Mesenchymal stem cell (in vitro differentiated cells and primary cell): ENCODE results near the gene EGFLAM.
A peak's percentile ranks its signal among the peaks of the same experiment; 100 is the strongest.

Experiments used
- DNase-seq: peaks from one replicate; pipeline ENCODE4 v3.0.0-alpha.2; 2013
- H2AFZ ChIP-seq: one replicate; pipeline ENCODE4 v1.6.1; 2013; ENCODE audit warnings: low read depth, mild to moderate bottlenecking, control low read depth, inconsistent platforms, low read length, moderate library complexity
- H2AK5ac ChIP-seq: 2 replicates; pipeline ENCODE4 v1.6.1; 2013; ENCODE audit warnings: low read length, moderate library complexity, mild to moderate bottlenecking, inconsistent platforms; ENCODE audit not compliant: severe bottlenecking
- H2BK120ac ChIP-seq: one replicate; pipeline ENCODE4 v1.6.1; 2013; ENCODE audit warnings: low read depth, mild to moderate bottlenecking, inconsistent platforms, low read length, moderate library complexity
- H2BK12ac ChIP-seq, 2 experiments: one replicate each; pipeline ENCODE4 v1.6.1; 2013; ENCODE audit warnings: inconsistent platforms in 2 of 2, low read length in 2 of 2, mild to moderate bottlenecking in 2 of 2, moderate library complexity in 2 of 2, control low read depth in 1 of 2
- H2BK15ac ChIP-seq: one replicate; pipeline ENCODE4 v1.6.1; 2013; ENCODE audit warnings: mild to moderate bottlenecking, low read depth, inconsistent platforms; ENCODE audit not compliant: poor library complexity, severe bottlenecking
- H2BK5ac ChIP-seq: 2 replicates; pipeline ENCODE4 v1.6.1; 2013; ENCODE audit warnings: low read depth, mild to moderate bottlenecking, low read length, control low read depth, inconsistent platforms; ENCODE audit not compliant: poor library complexity, severe bottlenecking
- H3K14ac ChIP-seq, 2 experiments: one replicate each; pipeline ENCODE4 v1.6.1; 2013; ENCODE audit warnings: inconsistent platforms in 2 of 2, low read length in 2 of 2, control low read depth in 1 of 2, mild to moderate bottlenecking in 1 of 2, moderate library complexity in 1 of 2
- H3K18ac ChIP-seq, 2 experiments: one replicate each; pipeline ENCODE4 v1.6.1; 2013; ENCODE audit warnings: inconsistent platforms in 2 of 2, low read length in 2 of 2, control low read depth in 1 of 2, low read depth in 1 of 2, mild to moderate bottlenecking in 1 of 2
- H3K23ac ChIP-seq, 2 experiments: one replicate each; pipeline ENCODE4 v1.6.1; 2013; ENCODE audit warnings: inconsistent platforms in 2 of 2, low read length in 2 of 2, mild to moderate bottlenecking in 2 of 2, moderate library complexity in 2 of 2, control low read depth in 1 of 2
- H3K27ac ChIP-seq: 2 replicates; pipeline ENCODE4 v1.5.1; 2013; ENCODE audit warnings: mild to moderate bottlenecking, moderate library complexity, low read length, control low read depth, inconsistent platforms; ENCODE audit not compliant: poor library complexity, severe bottlenecking
- H3K27me3 ChIP-seq, 2 experiments: 2 replicates each; pipeline versions ENCODE4 v1.6.1 to v1.7.0; 2013; ENCODE audit warnings: low read length in 2 of 2, mild to moderate bottlenecking in 2 of 2, moderate library complexity in 2 of 2, control low read depth in 1 of 2, inconsistent platforms in 1 of 2; ENCODE audit not compliant: control insufficient read depth in 1 of 2, insufficient read depth in 1 of 2
- H3K36me3 ChIP-seq, 2 experiments: 2 replicates each; pipeline versions ENCODE4 v1.6.1 to v1.7.0; 2013; ENCODE audit warnings: low read length in 2 of 2, control low read depth in 1 of 2, inconsistent platforms in 1 of 2, low read depth in 1 of 2, mild to moderate bottlenecking in 1 of 2; ENCODE audit not compliant: insufficient read depth in 2 of 2, control insufficient read depth in 1 of 2
- H3K4ac ChIP-seq, 2 experiments: one replicate each; pipeline ENCODE4 v1.6.1; 2013; ENCODE audit warnings: inconsistent platforms in 2 of 2, low read length in 2 of 2, mild to moderate bottlenecking in 2 of 2, moderate library complexity in 2 of 2, control low read depth in 1 of 2, low read depth in 1 of 2
- H3K4me1 ChIP-seq: 2 replicates; pipeline ENCODE4 v1.6.1; 2013; ENCODE audit warnings: low read depth, low read length, control low read depth; ENCODE audit not compliant: control insufficient read depth, insufficient read depth
- H3K4me2 ChIP-seq: 2 replicates; pipeline ENCODE4 v1.6.1; 2013; ENCODE audit warnings: low read length, mild to moderate bottlenecking, inconsistent platforms; ENCODE audit not compliant: poor library complexity, severe bottlenecking
- H3K4me3 ChIP-seq, 2 experiments: 2 replicates each; pipeline versions ENCODE4 v1.5.1 to v1.7.0; 2013; ENCODE audit warnings: low read length in 2 of 2, mild to moderate bottlenecking in 2 of 2, control low read depth in 1 of 2, low read depth in 1 of 2; ENCODE audit not compliant: insufficient read depth in 1 of 2
- H3K79me1 ChIP-seq: replicated peaks from 2 replicates; pipeline ENCODE4 v1.6.1; 2013; ENCODE audit warnings: mild to moderate bottlenecking, control low read depth, low read length, inconsistent platforms; ENCODE audit not compliant: poor library complexity, severe bottlenecking
- H3K9ac ChIP-seq: 2 replicates; pipeline ENCODE4 v1.7.0; 2013; ENCODE audit warnings: mild to moderate bottlenecking, low read length, moderate library complexity
- H3K9me3 ChIP-seq: 2 replicates; pipeline ENCODE4 v1.7.0; 2013; ENCODE audit warnings: mild to moderate bottlenecking, low read length; ENCODE audit not compliant: control insufficient read depth
- H4K8ac ChIP-seq: one replicate; pipeline ENCODE4 v1.6.1; 2013; ENCODE audit warnings: inconsistent platforms, mild to moderate bottlenecking, low read length, moderate library complexity
- H4K91ac ChIP-seq: one replicate; pipeline ENCODE4 v1.6.1; 2013; ENCODE audit warnings: mild to moderate bottlenecking, low read length, inconsistent platforms
- WGBS: methylation state at CpG from one replicate; pipeline ENCODE4 v1.1.7; 2013; ENCODE audit warnings: mixed read lengths; 5-methylcytosine and 5-hydroxymethylcytosine counted together

EGFLAM gene

DNA sequence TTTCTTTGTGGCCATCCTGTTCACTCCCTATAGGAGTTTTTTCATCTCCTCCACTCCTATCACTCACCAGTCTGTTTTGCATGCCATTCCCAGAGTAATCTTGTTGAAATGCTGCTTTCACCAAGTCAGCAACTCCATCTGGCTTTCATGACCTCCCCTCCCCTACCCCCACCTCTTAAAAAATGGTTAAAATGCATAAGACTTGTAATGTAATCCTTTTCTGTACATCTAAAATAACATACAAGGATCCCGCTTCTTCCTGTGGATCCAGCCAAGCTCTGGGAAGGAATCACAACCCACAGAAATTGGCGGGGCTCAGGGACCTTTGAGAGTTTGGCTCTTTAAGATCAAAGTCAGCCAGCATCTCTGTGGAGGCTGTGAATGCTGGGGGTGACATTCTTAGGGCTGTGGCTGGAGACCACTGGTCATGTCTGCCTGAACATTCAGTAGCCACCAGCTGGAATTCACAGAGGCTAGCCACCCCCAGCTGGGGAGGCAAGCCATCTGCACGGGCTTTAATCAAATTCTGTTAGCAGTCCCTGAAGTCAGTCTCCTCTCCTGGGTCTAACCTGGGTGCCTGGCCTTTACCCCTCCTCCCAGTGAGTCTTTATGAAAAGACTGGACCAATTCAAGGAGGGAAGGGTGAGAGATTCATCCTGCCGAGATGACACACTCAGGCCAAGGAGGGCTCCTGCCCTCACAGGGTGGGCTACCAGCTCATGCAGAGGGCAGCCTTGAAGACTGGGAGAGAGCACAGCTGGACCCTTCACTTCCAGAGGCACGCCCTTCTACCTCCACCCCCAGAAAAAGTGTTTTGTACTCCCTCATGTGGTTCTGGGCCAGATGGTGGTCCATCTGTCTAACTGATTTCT, 165.2 kb downstream of the EGFLAM start:
- Histone ChIP-seq H3K14ac (no peak overlapping the region), H2BK5ac (no peak overlapping the region), H3K4ac (peak overlapping the region in 1 of 2 experiments; percentile 78), H2AK5ac (no peak overlapping the region), H3K4me1 (peaks cover 8% of the 10 kb centered on the region), H3K36me3 (no peaks in the 10 kb centered on the region), H2BK15ac (no peak overlapping the region), H3K23ac (no peak overlapping the region), H4K91ac (peak overlapping the region; percentile 30), H4K8ac (no peak overlapping the region), H3K4me3 (no peak overlapping the region), H2BK12ac (peak overlapping the region; percentile 44 to 79), H2AFZ (no peak overlapping the region), H3K27ac (no peak overlapping the region), H3K27me3 (peaks cover 0 to 7% of the 10 kb centered on the region in 2 experiments), H3K4me2 (no peak overlapping the region), H2BK120ac (no peak overlapping the region), H3K18ac (peak overlapping the region; percentile 38 to 58), H3K9ac (no peak overlapping the region), H3K9me3 (no peaks in the 10 kb centered on the region), H3K79me1 (no peaks in the 10 kb centered on the region)
- DNase-seq: peak; percentile 3
- 78% methylated on average over 5 of the region's 5 CpGs for WGBS

GRCh38 chr5:38424148-38425060, 166.0 kb downstream of the EGFLAM start:
- H3K4me2 ChIP-seq: no peak overlapping the region
- H3K4ac ChIP-seq: no peak overlapping the region
- whole genome bisulfite sequencing: 59% methylated on average over 4 of the region's 4 CpGs
- no peak overlapping the region for H2BK120ac ChIP-seq
- H3K9ac ChIP-seq: no peak overlapping the region
- no peak overlapping the region for H4K91ac ChIP-seq
- H3K27me3 ChIP-seq: no peaks in the 10 kb centered on the region
- peaks cover 8% of the 10 kb centered on the region for H3K4me1 ChIP-seq
- no peak overlapping the region for H2BK15ac ChIP-seq
- H3K79me1 ChIP-seq: no peaks in the 10 kb centered on the region
- no peak overlapping the region for H4K8ac ChIP-seq
- H3K23ac ChIP-seq: no peak overlapping the region
- no peak overlapping the region for H2BK5ac ChIP-seq
- peak overlapping the region in 1 of 2 experiments; percentile 55 for H3K18ac ChIP-seq
- no peaks in the 10 kb centered on the region for H3K9me3 ChIP-seq
- peak; percentile 39 for DNase-seq
- H3K14ac ChIP-seq: no peak overlapping the region
- H2BK12ac ChIP-seq: no peak overlapping the region
- H3K4me3 ChIP-seq: no peak overlapping the region
- no peak overlapping the region for H2AFZ ChIP-seq
- no peaks in the 10 kb centered on the region for H3K36me3 ChIP-seq
- no peak overlapping the region for H2AK5ac ChIP-seq
- no peak overlapping the region for H3K27ac ChIP-seq

DNA sequence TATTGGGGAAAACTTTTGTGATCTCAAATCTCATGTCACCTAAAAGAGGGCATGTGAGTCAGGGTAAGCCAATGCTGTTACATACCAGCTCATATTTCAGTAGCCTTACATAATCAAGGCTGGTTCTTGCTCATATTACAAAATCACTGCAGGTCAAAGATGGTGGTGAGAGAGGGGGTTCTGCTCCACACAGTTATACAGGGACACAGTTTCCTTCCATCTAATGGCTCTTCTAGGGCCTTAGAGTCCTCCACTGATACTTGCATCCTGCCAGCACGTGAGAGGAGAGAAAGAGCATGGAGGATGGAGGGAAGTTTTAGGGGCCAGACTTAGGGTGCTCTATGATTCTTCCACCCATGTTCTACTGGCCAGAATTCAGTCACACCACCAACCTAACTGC, 168.1 kb downstream of the EGFLAM start:
- Histone ChIP-seq H3K4me3 (no peak overlapping the region), H3K27ac (no peak overlapping the region), H2BK120ac (no peak overlapping the region), H3K4me1 (peaks cover 8% of the 10 kb centered on the region), H4K91ac (peak overlapping the region; percentile 97), H3K18ac (peak overlapping the region; percentile 85 to 96), H3K9ac (no peak overlapping the region), H3K23ac (no peak overlapping the region), H3K4me2 (no peak overlapping the region), H3K14ac (no peak overlapping the region), H3K79me1 (no peaks in the 10 kb centered on the region), H3K9me3 (no peaks in the 10 kb centered on the region), H3K27me3 (no peaks in the 10 kb centered on the region), H4K8ac (no peak overlapping the region), H3K4ac (peak overlapping the region in 1 of 2 experiments; percentile 39), H2BK15ac (peak overlapping the region; percentile 4), H2BK5ac (no peak overlapping the region), H2AK5ac (no peak overlapping the region), H3K36me3 (no peaks in the 10 kb centered on the region), H2BK12ac (peak overlapping the region; percentile 49 to 55), H2AFZ (no peak overlapping the region)
- no CpG with 5 or more reads among the region's 1 CpG for WGBS
- DNase-seq: peak; percentile 28
